PC-9 (cell line): ENCODE results near the gene MINPP1.

ENCODE experiments used
- EZH2 ChIP-seq: fragments of 200-600 bp; sonication (generic); IDR thresholded peaks from 2 replicates; pipeline ENCODE4 v1.8.0; 2017; ENCODE audit warnings: antibody characterized with exemption, low read depth
- TF ChIP-seq, protein P1 (sequence below): fragments of 200-600 bp; sonication (generic); conservative IDR thresholded peaks from 2 replicates; pipeline ENCODE4 v1.6.1; 2017; ENCODE audit warnings: mixed run types, antibody characterized with exemption, mild to moderate bottlenecking, moderate library complexity

DNA sequence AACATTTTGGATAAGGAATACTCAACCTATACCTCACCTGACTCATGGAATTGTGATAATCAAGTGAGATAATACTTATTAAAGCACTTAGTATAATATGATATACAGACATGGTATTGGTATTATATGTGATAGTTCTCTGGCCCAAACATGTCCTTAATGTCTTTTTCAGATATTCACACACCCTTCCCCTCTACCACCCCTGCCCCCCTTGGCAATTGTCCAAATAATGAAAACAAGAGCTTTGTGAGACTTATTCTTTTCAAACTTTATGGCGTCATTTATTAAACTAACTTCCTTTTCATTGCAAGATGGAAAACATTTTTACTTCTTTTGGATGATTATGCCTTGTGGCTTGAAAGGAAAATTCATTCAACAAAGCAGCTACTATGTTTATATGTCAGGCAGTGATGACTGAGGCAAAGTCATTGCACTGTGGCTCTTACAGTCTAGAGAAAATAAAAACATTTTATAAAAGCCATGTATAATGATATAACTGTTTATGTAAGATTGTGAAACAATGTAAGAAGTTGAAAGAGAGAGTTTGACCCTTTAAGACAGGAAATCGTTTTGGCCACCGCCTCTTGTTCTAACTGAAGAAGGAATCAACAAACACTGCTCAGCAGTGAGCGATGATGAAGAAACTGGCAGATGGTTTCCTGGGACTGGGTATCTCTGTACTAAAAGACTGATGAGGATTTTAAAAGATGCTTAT, 27.4 kb downstream of the MINPP1 start:
- TF ChIP-seq, protein P1, sequence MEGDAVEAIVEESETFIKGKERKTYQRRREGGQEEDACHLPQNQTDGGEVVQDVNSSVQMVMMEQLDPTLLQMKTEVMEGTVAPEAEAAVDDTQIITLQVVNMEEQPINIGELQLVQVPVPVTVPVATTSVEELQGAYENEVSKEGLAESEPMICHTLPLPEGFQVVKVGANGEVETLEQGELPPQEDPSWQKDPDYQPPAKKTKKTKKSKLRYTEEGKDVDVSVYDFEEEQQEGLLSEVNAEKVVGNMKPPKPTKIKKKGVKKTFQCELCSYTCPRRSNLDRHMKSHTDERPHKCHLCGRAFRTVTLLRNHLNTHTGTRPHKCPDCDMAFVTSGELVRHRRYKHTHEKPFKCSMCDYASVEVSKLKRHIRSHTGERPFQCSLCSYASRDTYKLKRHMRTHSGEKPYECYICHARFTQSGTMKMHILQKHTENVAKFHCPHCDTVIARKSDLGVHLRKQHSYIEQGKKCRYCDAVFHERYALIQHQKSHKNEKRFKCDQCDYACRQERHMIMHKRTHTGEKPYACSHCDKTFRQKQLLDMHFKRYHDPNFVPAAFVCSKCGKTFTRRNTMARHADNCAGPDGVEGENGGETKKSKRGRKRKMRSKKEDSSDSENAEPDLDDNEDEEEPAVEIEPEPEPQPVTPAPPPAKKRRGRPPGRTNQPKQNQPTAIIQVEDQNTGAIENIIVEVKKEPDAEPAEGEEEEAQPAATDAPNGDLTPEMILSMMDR = no peak
- no peak for TF ChIP-seq EZH2
